AG10803 (cell line): ENCODE measurements around the gene PIGS.

ENCODE experiments used
- DNase-seq: peaks from one replicate; pipeline ENCODE4 v3.0.0; 2010; ENCODE audit warnings: low read depth
- H3K4me3 ChIP-seq: 2 replicates; pipeline ENCODE4 v1.5.1; 2011; ENCODE audit warnings: mild to moderate bottlenecking, low read length, control low read depth
- CTCF ChIP-seq: conservative IDR thresholded peaks from 2 replicates; pipeline ENCODE4 v1.5.1; 2011; ENCODE audit warnings: mild to moderate bottlenecking, low read length, control low read depth, inconsistent platforms

The PIGS gene

GRCh38 chr17:28528327-28529012 lies 42.9 kb downstream of the PIGS start:
- no peak overlapping the region for H3K4me3 ChIP-seq
- TF ChIP-seq CTCF = no peak
- DNase-seq = peak; percentile 21

GRCh38 chr17:28527859-28528258 lies 43.5 kb downstream of the PIGS start:
- no peak overlapping the region for H3K4me3 ChIP-seq
- TF ChIP-seq CTCF = no peak
- no peak for DNase-seq

GRCh38 chr17:28527181-28527681 lies 44.1 kb downstream of the PIGS start:
- H3K4me3 ChIP-seq = no peak overlapping the region
- TF ChIP-seq CTCF = no peak
- DNase-seq = no peak

GRCh38 chr17:28526381-28526780 lies 44.9 kb downstream of the PIGS start:
- DNase-seq = no peak
- TF ChIP-seq CTCF = no peak

GRCh38 chr17:28524476-28525424 lies 46.6 kb downstream of the PIGS start:
- DNase-seq = peak; percentile 39
- H3K4me3 ChIP-seq = no peak overlapping the region
- TF ChIP-seq CTCF = no peak

More at GRCh38 chr17:28526381-28526780, 44.9 kb downstream of the PIGS start:
- no peak overlapping the region for H3K4me3 ChIP-seq

- H3K4me3 ChIP-seq = no peak overlapping the region
- DNase-seq = no peak
- TF ChIP-seq CTCF = no peak
These were observed 47.4 kb downstream of the PIGS start for GRCh38 chr17:28523876-28524275.
